Lower leg skin (tissue), 4 donors: ENCODE data around the gene RPTOR. TPM values are rescaled to one million over a fixed set of nuclear protein-coding genes. Genes with fewer than 3 reads are reported as not detected.

Experiments
- DNase-seq, 2 donors: peaks; one replicate each; pipeline ENCODE4 v3.0.0-alpha.2; 2019; ENCODE audit warnings: low spot score in 2 of 2
- H3K4me3 ChIP-seq: fragments of 200-600 bp; sonication (generic); 2 replicates; pipeline ENCODE4 v1.5.1; 2017; ENCODE audit warnings: mild to moderate bottlenecking, low read depth; ENCODE audit not compliant: poor library complexity, severe bottlenecking
- CTCF ChIP-seq, 3 donors: fragments of 450-650 bp; IDR thresholded peaks; one replicate each; pipeline ENCODE4 v1.5.1; 2016; ENCODE audit warnings: antibody characterized with exemption in 3 of 3, mild to moderate bottlenecking in 3 of 3, moderate library complexity in 2 of 3
- POLR2A ChIP-seq, 2 donors: fragments of 450-650 bp; IDR thresholded peaks; one replicate each; pipeline ENCODE4 v1.6.1; 2016 to 2017; ENCODE audit warnings: antibody characterized with exemption in 2 of 2, mild to moderate bottlenecking in 1 of 2, moderate library complexity in 1 of 2
- WGBS, 2 donors: methylation state at CpG; one replicate each; pipeline ENCODE4 v1.1.5; 2018; 5-methylcytosine and 5-hydroxymethylcytosine counted together
- intact Hi-C: fragments of 100-400 bp; cut with DNase I; formaldehyde crosslinking; loops from one replicate; pipeline ENCODE4 v1.15.0; 2023; ENCODE audit warnings: low total_unique reads
- total RNA-seq, 4 donors: library from RNA; depleted of rRNA; stranded (reverse); fragments of >200 nt; gene quantifications; one replicate each; pipeline ENCODE4 v1.1.0, GENCODE V29; 2016

Gene RPTOR
- total RNA-seq, 4 donors from 2014 or later: 30.7 to 68.2 (median 39.8) TPM

GRCh38 chr17:80704894-80705293 lies 160.3 kb downstream of the RPTOR start:
- 92 to 96% methylated on average over 13 of the region's 13 CpGs for WGBS, 2 donors
- no peak for TF ChIP-seq POLR2A (IDR thresholded peaks at IDR 0.05)
- TF ChIP-seq CTCF (IDR thresholded peaks at IDR 0.05): no peak
- H3K4me3 ChIP-seq: no peak overlapping the region
- no peak for DNase-seq
- intact Hi-C loops: no loop called here

- WGBS, 2 donors: 59 to 75% methylated on average over 5 of the region's 5 CpGs
- DNase-seq: no peak
- TF ChIP-seq CTCF (IDR thresholded peaks at IDR 0.05) (no peak), POLR2A (IDR thresholded peaks at IDR 0.05) (no peak)
- H3K4me3 ChIP-seq: no peak overlapping the region
- intact Hi-C loops: no loop called here
These were observed 161.3 kb downstream of the RPTOR start for GRCh38 chr17:80705988-80706387.

GRCh38 chr17:80706463-80706867 lies 161.8 kb downstream of the RPTOR start:
- TF ChIP-seq POLR2A (IDR thresholded peaks at IDR 0.05) (no peak), CTCF (IDR thresholded peaks at IDR 0.05) (no peak)
- intact Hi-C loops: no loop called here
- DNase-seq: no peak
- no peak overlapping the region for H3K4me3 ChIP-seq
- 70 to 81% methylated on average over 5 of the region's 5 CpGs for WGBS, 2 donors

GRCh38 chr17:80708480-80708879 lies 163.8 kb downstream of the RPTOR start:
- TF ChIP-seq POLR2A (IDR thresholded peaks at IDR 0.05) (no peak), CTCF (IDR thresholded peaks at IDR 0.05) (no peak)
- DNase-seq: no peak
- intact Hi-C loops: no loop called here
- H3K4me3 ChIP-seq: no peak overlapping the region
- 70 to 96% methylated on average over 6 of the region's 6 CpGs for WGBS, 2 donors

- DNase-seq: no peak
- intact Hi-C loops: no loop called here
- H3K4me3 ChIP-seq: no peak overlapping the region
- 88 to 94% methylated on average over 28 of the region's 28 CpGs for WGBS, 2 donors
- TF ChIP-seq CTCF (IDR thresholded peaks at IDR 0.05): no peak
- no peak for TF ChIP-seq POLR2A (IDR thresholded peaks at IDR 0.05)
These were observed 164.6 kb downstream of the RPTOR start for GRCh38 chr17:80709090-80709695.

GRCh38 chr17:80710714-80711302 lies 166.2 kb downstream of the RPTOR start:
- no peak overlapping the region for H3K4me3 ChIP-seq
- intact Hi-C loops: no loop called here
- WGBS, 2 donors: 94 to 95% methylated on average over 4 of the region's 4 CpGs
- no peak for DNase-seq
- TF ChIP-seq POLR2A (IDR thresholded peaks at IDR 0.05) (no peak), CTCF (IDR thresholded peaks at IDR 0.05) (no peak)
